GM12874 (cell line): ENCODE measurements around the gene HSD17B14.

Experiments
- TF ChIP-seq, protein P1 (sequence below): IDR thresholded peaks from 2 replicates; pipeline ENCODE4 v1.5.1; 2011; ENCODE audit warnings: low read depth, mild to moderate bottlenecking, control low read depth, low read length, moderate library complexity; ENCODE audit not compliant: insufficient read depth

HSD17B14 gene

DNA sequence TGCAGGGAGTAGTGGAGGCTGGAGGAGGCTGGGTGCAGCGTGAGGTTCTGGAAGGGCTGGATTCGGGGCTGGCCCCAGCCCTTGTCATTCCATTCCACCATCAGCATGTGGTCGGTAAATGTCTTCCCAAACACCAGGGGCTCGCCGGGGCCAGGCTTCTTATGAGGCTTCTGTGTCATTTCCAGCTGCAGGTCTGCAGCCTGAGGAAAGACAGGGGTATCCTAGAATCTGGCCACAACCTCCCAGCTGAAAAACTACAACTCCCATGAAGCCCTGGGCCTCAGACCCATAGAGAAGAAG lies 29.8 kb downstream of the HSD17B14 start:
- TF ChIP-seq, protein P1, sequence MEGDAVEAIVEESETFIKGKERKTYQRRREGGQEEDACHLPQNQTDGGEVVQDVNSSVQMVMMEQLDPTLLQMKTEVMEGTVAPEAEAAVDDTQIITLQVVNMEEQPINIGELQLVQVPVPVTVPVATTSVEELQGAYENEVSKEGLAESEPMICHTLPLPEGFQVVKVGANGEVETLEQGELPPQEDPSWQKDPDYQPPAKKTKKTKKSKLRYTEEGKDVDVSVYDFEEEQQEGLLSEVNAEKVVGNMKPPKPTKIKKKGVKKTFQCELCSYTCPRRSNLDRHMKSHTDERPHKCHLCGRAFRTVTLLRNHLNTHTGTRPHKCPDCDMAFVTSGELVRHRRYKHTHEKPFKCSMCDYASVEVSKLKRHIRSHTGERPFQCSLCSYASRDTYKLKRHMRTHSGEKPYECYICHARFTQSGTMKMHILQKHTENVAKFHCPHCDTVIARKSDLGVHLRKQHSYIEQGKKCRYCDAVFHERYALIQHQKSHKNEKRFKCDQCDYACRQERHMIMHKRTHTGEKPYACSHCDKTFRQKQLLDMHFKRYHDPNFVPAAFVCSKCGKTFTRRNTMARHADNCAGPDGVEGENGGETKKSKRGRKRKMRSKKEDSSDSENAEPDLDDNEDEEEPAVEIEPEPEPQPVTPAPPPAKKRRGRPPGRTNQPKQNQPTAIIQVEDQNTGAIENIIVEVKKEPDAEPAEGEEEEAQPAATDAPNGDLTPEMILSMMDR: no peak

DNA sequence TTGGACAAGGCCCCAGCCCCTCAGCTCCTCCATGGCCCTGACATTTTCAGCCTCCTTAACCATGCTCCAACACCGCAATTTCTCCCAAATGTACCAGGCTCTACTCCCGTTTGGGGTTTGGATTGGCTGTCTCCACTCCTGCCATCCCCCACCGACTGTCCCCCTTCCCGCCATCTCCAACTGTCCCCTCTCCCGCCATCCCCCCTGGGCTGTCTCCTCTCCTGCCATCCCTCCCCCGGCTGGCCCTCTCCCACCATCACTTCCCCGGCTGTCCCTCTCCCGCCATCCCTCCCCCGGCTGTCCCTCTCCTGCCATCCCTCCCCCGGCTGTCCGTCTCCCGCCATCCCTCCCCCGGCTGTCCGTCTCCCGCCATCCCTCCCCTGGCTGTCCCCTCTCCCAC lies 30.8 kb downstream of the HSD17B14 start:
- TF ChIP-seq, protein P1: no peak

DNA sequence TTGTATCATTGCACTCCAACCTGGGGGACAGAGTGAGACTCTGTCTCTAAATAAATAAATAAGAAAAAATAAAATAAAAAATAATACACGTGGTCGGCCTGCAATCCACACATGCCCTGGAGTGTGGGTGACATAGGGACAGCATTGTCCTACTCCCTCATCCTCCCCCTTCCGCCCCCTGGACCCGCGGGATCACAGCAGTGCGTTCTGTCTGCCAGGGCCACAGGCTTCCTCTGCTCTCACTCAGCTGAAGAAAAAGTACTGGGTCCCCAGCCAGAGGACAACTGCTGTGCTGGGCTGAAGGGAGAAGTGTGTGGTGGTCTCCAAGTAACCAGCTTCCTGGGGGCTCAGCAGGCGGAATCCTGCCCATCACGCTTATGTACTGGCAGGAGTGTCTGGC lies 31.8 kb downstream of the HSD17B14 start:
- TF ChIP-seq, protein P1: no peak

DNA sequence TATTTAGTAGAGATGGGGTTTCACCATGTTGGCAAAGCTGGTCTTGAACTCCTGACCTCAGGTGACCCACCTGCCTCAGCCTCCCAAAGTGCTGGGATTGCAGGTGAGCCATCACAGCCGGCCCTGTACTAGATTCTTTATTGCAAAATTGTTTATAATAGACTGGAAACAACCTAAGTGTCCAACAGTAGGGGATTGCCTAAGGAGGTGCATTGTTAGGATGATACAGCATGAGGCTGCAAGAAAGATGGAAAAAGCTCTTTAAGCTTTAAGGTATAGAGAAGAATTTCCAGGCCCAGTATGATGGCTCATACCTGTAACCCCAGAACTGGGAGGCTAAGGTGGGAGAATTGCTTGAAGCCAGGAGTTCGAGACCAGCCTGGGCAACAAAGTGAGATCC lies 33.7 kb downstream of the HSD17B14 start:
- TF ChIP-seq, protein P1: no peak

DNA sequence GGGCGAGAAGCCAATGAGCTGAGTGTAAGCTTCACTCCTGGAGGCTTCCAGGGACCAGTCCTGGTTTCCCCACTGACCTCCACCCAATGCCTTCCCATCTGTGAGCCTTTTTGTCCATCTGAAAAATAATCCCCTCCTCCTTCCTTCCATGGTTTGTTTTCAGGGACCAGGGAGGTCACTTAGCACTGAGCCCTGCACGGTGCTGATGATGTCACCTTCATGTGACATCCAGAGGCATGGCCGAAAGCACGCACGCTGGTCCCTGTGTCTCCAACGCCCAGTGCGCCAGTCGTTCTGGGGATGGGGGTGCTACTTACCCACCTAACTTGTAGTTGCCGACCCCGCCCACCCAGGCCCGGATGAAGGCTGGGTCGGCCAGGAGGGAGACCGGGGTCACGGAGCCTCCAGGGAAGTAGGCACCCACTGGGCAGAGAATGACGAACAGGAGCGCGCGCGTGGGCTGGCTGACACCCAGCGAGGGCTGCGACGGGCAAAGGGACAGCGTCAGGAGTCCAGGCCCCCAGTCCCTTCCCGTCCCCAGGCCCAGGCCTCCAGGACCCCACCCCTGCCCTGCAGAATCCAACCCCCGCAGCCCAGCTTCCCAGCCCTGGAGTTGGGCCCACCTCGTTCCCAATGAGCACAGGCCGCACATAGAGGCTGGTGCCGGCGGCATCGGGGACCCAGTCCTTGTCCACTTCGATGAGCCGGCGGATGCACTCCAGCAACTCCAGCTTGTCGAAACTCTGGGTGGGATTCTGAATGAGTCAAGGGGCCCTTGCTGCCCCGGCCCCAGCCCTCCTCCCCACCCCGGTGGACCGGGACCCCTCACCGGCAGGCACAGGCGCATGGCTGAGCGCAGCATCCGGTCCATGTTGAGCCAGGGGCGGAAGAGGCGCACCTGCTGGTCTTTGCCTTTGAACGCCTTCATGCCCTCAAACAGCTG lies 36.7 kb downstream of the HSD17B14 start:
- TF ChIP-seq, protein P1: no peak

DNA sequence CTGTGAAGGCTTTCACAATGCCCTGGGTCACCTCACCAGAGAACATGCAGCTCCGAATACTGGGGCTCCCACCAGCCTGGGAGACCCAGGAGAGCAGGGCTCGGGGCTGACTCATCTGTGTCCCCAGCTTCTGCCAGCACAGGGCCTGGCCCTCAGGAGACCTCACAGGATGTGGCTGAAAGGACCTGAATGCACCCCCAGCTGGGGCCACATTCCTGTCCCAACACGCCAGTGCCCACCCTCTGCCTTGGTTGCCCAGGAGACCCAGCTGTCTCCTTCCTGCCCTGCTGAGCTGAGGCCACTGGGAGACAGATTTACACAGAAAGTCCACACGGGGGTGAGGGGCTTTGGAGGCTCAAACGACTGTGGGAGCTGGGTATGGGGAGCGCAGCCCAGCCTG lies 37.4 kb downstream of the HSD17B14 start:
- TF ChIP-seq, protein P1: no peak

DNA sequence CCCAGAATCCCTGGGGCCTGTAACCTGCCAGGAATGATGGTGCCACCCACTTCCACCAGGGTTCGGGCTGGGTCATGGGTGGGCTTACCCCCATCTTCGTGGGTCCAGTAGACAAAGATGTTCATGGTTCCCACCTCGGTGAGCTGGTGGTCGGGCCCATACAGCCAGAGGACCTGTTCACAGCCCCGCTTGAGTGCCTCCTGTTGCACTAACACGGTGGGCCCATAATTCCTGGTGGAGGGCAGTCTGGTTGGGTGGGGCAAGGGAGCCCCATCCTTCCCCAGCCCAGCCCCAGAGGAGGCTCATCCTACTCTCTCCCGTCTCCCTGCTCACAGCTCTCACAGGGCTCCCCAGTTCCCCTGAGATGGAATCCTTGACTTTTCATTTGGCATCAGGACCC lies 39.2 kb downstream of the HSD17B14 start:
- TF ChIP-seq, protein P1: no peak
